Measurements from ENCODE around the gene OR6C70.
"Not testable (repeated sequence)": the region's sequence is repeated elsewhere in the genome, so short reads cannot be mapped to it uniquely, and the experiment has no call there.

OR6C70 gene

GRCh38 chr12:55445357-55445756 is 24.6 kb downstream of the OR6C70 start:
- TF ChIP-seq CTCF (IDR thresholded peaks at IDR 0.05; ENCODE audit: insufficient read depth, low read depth, low read length, missing control alignments): no peak
- no peak for DNase-seq (ENCODE audit: low read depth)
- H3K4me3 ChIP-seq (ENCODE audit: low read length): no peak overlapping the region

- DNase-seq (ENCODE audit: low read depth): peak; percentile 3
- TF ChIP-seq CTCF (IDR thresholded peaks at IDR 0.05; ENCODE audit: insufficient read depth, low read depth, low read length, missing control alignments): no peak
- H3K4me3 ChIP-seq (ENCODE audit: low read length): no peak within 1 kb of the TSS
Observed at GRCh38 chr12:55443776-55444175, 26.2 kb downstream of the OR6C70 start, which contains the start of gene OR6C2. TSS of gene OR6C2 (plus strand) at chr12:55444076. CDS start at chr12:55452214, 8,138 bp downstream.

GRCh38 chr12:55441233-55441632 is 28.7 kb downstream of the OR6C70 start:
- not testable (repeated sequence) for DNase-seq (ENCODE audit: low read depth); H3K4me3 ChIP-seq (ENCODE audit: low read length)

- TF ChIP-seq CTCF (IDR thresholded peaks at IDR 0.05; ENCODE audit: insufficient read depth, low read depth, low read length, missing control alignments): no peak
- no peak for DNase-seq (ENCODE audit: low read depth)
- H3K4me3 ChIP-seq (ENCODE audit: low read length): no peak overlapping the region
Observed at GRCh38 chr12:55428331-55429243, 41.4 kb downstream of the OR6C70 start.

GRCh38 chr12:55425954-55426353 is 44.0 kb downstream of the OR6C70 start, which contains the start of gene OR6C76:
TSS of gene OR6C76 (plus strand) at chr12:55426254. CDS start at chr12:55426254, 0 bp downstream.
- no peak for DNase-seq (ENCODE audit: low read depth)
- no peak within 1 kb of the TSS for H3K4me3 ChIP-seq (ENCODE audit: low read length)
- TF ChIP-seq CTCF (IDR thresholded peaks at IDR 0.05; ENCODE audit: insufficient read depth, low read depth, low read length, missing control alignments): no peak

- TF ChIP-seq CTCF (IDR thresholded peaks at IDR 0.05; ENCODE audit: insufficient read depth, low read depth, low read length, missing control alignments): no peak
Observed at GRCh38 chr12:55420307-55420962, 49.5 kb downstream of the OR6C70 start.

More at GRCh38 chr12:55420307-55420962, 49.5 kb downstream of the OR6C70 start:
- H3K4me3 ChIP-seq (ENCODE audit: low read length): no peak overlapping the region
- no peak for DNase-seq (ENCODE audit: low read depth)
